Transverse colon (tissue), 4 donors: Measurements from ENCODE around the gene GLOD4. TPM values are rescaled to one million over a fixed set of nuclear protein-coding genes. Genes with fewer than 3 reads are reported as not detected.

Experiments used
- DNase-seq: peaks from one replicate; pipeline ENCODE4 v3.0.0-alpha.2; 2019
- H3K27ac ChIP-seq, 4 donors: fragments of 200-600 bp; sonication (generic); 2 replicates each; pipeline ENCODE4 v1.5.1; 2016 to 2018; ENCODE audit warnings: inconsistent platforms in 4 of 4
- H3K27me3 ChIP-seq: fragments of 200-600 bp; sonication (generic); 2 replicates; pipeline ENCODE4 v1.5.1; 2017; ENCODE audit warnings: inconsistent platforms
- H3K36me3 ChIP-seq, 4 donors: fragments of 200-600 bp; sonication (generic); 2 replicates each; pipeline ENCODE4 v1.5.1; 2017 to 2019; ENCODE audit warnings: inconsistent platforms in 4 of 4
- H3K4me1 ChIP-seq, 4 donors: fragments of 200-600 bp; sonication (generic); 2 replicates each; pipeline ENCODE4 v1.5.1; 2017 to 2020; ENCODE audit warnings: inconsistent platforms in 4 of 4
- H3K4me3 ChIP-seq, 4 donors: fragments of 200-600 bp; sonication (generic); 1 replicate in 1 of 4; 2 replicates in 3 of 4; pipeline versions ENCODE4 v1.5.1 to v1.6.1; 2017 to 2019; ENCODE audit warnings: inconsistent platforms in 4 of 4
- H3K9me3 ChIP-seq, 2 donors: fragments of 200-600 bp; sonication (generic); 2 replicates each; pipeline ENCODE4 v1.5.1; 2017 to 2019; ENCODE audit warnings: inconsistent platforms in 2 of 2
- EP300 ChIP-seq: sonication (generic); formaldehyde crosslinking; IDR thresholded peaks from one replicate; pipeline ENCODE4 v1.6.1; 2017; ENCODE audit warnings: antibody characterized with exemption, low read depth
- POLR2A ChIP-seq: fragments of 450-650 bp; IDR thresholded peaks from one replicate; pipeline ENCODE4 v1.6.1; 2016; ENCODE audit warnings: antibody characterized with exemption, mild to moderate bottlenecking, moderate library complexity
- POLR2AphosphoS5 ChIP-seq, 3 donors: sonication (generic); formaldehyde crosslinking; IDR thresholded peaks; one replicate each; pipeline ENCODE4 v1.6.1; 2016; ENCODE audit warnings: antibody characterized with exemption in 3 of 3
- WGBS, 2 donors: methylation state at CpG; one replicate each; pipeline ENCODE4 v1.1.5; 2018; ENCODE audit warnings: low coverage in 1 of 2; 5-methylcytosine and 5-hydroxymethylcytosine counted together
- in situ Hi-C, 4 donors: fragments of 200-750 bp; cut with MboI; loops; one replicate each; pipeline versions ENCODE4 v1.15.0 to v1.15.1; 2017; ENCODE audit warnings: low sequenced_read_pairs in 3 of 4, low pct_ligation_motif_present in 1 of 4, low pct_unique_long_range_greater_than_20kb in 1 of 4
- intact Hi-C: fragments of 100-400 bp; cut with DNase I; formaldehyde crosslinking; loops from one replicate; pipeline ENCODE4 v1.15.1; 2023; ENCODE audit warnings: low total_unique reads
- total RNA-seq, 4 donors: library from RNA; depleted of rRNA; stranded (reverse); fragments of >200 nt; gene quantifications; one replicate each; pipeline ENCODE4 v1.1.0, GENCODE V29; 2016
- TF ChIP-seq, protein P1 (sequence below), 5 experiments: fragments of 200-600 bp in 3 of 5; fragments of 450-650 bp in 2 of 5; sonication (generic) in 3 of 5; IDR thresholded peaks; 1 replicate in 2 of 5; 2 replicates in 3 of 5; pipeline ENCODE4 v1.5.1; 2016 to 2017; ENCODE audit warnings: antibody characterized with exemption in 5 of 5, inconsistent platforms in 3 of 5, mild to moderate bottlenecking in 2 of 5, moderate library complexity in 1 of 5

Gene GLOD4
- total RNA-seq, 4 donors from 2014 or later, result 65.5 to 124 (median 73.7) TPM

DNA sequence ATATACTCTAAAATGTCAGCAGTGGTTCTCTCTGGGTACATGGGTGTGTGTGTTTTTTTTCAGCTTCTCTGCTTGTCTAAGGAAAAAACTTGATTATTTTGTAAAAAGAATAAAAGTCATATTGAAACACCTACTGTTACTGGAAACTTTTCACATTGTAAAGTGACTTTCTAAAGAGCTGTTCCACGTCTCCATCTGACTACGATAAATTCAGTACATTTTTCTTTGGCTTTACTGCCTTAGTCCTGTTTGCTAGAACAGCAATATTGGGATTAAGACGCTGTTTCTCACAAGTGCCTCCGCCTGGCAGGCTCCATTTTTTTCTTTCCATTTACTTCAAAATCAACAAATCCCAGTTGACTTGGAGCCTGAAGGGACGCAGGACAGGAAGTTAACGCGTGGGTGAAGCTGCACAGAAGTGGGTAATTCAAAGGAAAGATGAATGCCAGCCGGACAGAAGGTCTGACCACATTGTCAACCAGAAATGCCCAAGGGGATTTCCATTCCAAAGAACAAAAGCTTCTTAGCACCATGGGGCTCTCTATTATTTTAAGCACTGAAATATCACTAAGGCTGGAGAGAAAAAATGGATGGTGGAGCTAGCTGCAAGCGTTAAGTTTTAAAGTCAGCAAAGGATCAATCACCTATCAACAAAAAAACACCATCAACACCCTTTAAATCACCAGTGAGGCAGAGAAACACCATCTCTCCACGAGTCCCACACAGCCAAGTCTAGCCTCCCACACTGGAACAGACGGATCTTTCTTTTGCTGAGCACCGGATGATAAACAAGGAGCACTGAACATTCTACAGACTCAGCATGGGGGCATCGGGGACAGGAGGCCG, 8.4 kb downstream of the GLOD4 start:
- H3K4me3 ChIP-seq, result no peak overlapping the region
- no peak for DNase-seq
- no peak for TF ChIP-seq EP300
- TF ChIP-seq POLR2AphosphoS5 (IDR thresholded peaks at IDR 0.05), result no peak
- no peak for TF ChIP-seq POLR2A
- TF ChIP-seq, protein P1, sequence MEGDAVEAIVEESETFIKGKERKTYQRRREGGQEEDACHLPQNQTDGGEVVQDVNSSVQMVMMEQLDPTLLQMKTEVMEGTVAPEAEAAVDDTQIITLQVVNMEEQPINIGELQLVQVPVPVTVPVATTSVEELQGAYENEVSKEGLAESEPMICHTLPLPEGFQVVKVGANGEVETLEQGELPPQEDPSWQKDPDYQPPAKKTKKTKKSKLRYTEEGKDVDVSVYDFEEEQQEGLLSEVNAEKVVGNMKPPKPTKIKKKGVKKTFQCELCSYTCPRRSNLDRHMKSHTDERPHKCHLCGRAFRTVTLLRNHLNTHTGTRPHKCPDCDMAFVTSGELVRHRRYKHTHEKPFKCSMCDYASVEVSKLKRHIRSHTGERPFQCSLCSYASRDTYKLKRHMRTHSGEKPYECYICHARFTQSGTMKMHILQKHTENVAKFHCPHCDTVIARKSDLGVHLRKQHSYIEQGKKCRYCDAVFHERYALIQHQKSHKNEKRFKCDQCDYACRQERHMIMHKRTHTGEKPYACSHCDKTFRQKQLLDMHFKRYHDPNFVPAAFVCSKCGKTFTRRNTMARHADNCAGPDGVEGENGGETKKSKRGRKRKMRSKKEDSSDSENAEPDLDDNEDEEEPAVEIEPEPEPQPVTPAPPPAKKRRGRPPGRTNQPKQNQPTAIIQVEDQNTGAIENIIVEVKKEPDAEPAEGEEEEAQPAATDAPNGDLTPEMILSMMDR (IDR thresholded peaks at IDR 0.05), result no peak
- in situ Hi-C loops (no loop called here), intact Hi-C loops (no loop called here)
- no peaks in the 10 kb centered on the region for H3K9me3 ChIP-seq
- no peaks in the 10 kb centered on the region for H3K27me3 ChIP-seq
- H3K27ac ChIP-seq, result no peak overlapping the region
- WGBS, 2 donors, result 73 to 85% methylated on average over 8 to 14 of the region's 14 CpGs
- no peaks in the 10 kb centered on the region for H3K4me1 ChIP-seq
- peaks cover 0 to 75% (median 30%) of the 10 kb centered on the region in 4 donors for H3K36me3 ChIP-seq

DNA sequence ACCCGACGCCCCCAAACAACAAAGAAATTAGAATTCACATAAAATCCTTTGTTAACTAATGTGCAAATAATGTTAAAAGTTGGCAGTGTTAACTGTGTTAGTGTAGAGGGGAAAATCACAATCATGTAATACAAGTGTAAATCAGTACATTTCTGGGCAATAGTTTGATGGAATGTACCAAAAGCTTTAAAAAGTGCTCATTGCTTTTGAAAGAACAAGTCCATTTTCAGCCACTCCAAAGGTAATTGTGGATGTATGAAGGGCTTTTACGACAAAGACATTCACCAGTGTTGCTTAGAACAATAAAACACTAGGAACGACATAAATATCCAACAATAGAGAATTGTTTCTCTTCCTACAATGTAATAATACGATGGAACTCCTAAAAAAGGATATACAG, 9.1 kb downstream of the GLOD4 start:
- in situ Hi-C loops, result no loop called here
- no peaks in the 10 kb centered on the region for H3K9me3 ChIP-seq
- DNase-seq, result no peak
- H3K36me3 ChIP-seq, result peaks cover 0 to 72% (median 28%) of the 10 kb centered on the region in 4 donors
- intact Hi-C loops, result no loop called here
- no peaks in the 10 kb centered on the region for H3K4me1 ChIP-seq
- no peaks in the 10 kb centered on the region for H3K27me3 ChIP-seq
- no peak overlapping the region for H3K4me3 ChIP-seq
- H3K27ac ChIP-seq, result no peak overlapping the region
- 73 to 77% methylated on average over 5 of the region's 5 CpGs for WGBS, 2 donors
- TF ChIP-seq POLR2A (no peak), EP300 (no peak), POLR2AphosphoS5 (IDR thresholded peaks at IDR 0.05) (no peak)
- TF ChIP-seq, protein P1 (IDR thresholded peaks at IDR 0.05), result no peak

DNA sequence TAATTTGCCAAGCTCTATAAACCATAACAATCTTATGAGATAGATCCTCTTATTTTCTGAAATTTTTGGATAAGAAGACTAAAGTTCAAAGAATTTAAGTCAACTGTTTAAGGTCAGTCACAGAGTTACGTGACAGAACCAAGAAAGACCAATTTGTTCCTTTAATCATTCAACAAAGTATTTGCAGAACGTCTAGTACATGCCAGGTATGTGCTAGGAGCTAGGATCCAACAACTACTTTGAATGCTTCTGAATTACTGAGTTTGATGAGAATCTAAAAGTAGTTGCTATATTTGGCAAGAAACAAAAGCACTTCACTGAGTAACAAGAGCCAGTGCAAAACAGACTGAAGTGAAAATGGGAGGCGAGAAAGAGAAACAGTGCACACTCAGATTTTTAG, 15.0 kb downstream of the GLOD4 start:
- TF ChIP-seq POLR2AphosphoS5 (IDR thresholded peaks at IDR 0.05) (no peak), POLR2A (no peak), EP300 (no peak)
- TF ChIP-seq, protein P1 (IDR thresholded peaks at IDR 0.05), result no peak
- in situ Hi-C loops (no loop called here), intact Hi-C loops (no loop called here)
- Histone ChIP-seq H3K9me3 (no peaks in the 10 kb centered on the region), H3K36me3 (peaks cover 0 to 63% (median 15%) of the 10 kb centered on the region in 4 donors), H3K27ac (no peak overlapping the region), H3K4me3 (no peak overlapping the region), H3K4me1 (no peaks in the 10 kb centered on the region), H3K27me3 (no peaks in the 10 kb centered on the region)
- no peak for DNase-seq
- 72 to 87% methylated on average over 3 of the region's 3 CpGs for WGBS, 2 donors

DNA sequence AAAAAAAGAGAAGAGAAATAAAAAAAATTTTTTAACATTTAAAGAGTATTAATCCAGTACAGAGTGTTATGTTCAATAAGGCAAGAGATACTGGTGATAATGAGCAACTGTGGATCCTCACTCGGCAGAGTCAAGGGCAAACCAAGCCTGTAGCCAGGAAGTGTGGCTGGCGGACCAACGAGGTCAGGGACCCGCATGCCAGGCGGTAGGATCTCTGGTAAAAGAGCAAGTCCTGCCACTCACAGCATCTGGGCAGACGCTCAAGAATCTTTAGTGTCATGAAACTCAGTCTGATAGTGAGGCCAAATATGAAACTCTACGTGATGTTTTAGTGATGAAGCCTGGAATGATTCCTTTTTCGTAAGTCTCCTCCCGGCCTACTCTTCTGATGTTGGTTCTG, 21.7 kb downstream of the GLOD4 start:
- in situ Hi-C loops, result no loop called here
- H3K27ac ChIP-seq, result no peak overlapping the region
- TF ChIP-seq EP300 (no peak), POLR2AphosphoS5 (IDR thresholded peaks at IDR 0.05) (no peak), POLR2A (no peak)
- TF ChIP-seq, protein P1 (IDR thresholded peaks at IDR 0.05), result no peak

More for the DNA sequence above, 21.7 kb downstream of the GLOD4 start:
- H3K9me3 ChIP-seq, result no peaks in the 10 kb centered on the region
- no peaks in the 10 kb centered on the region for H3K27me3 ChIP-seq
- WGBS, 2 donors, result 82 to 100% methylated on average over 3 to 9 of the region's 9 CpGs
- intact Hi-C loops, result no loop called here
- H3K4me1 ChIP-seq, result no peaks in the 10 kb centered on the region
- H3K4me3 ChIP-seq, result no peak overlapping the region
- H3K36me3 ChIP-seq, result peaks cover 0 to 34% (median 8%) of the 10 kb centered on the region in 4 donors
- DNase-seq, result no peak
